GM18498 (cell line): Measurements from ENCODE around the gene PFDN6.

Experiments
- ATAC-seq: cut with Tn5 transposase; IDR thresholded peaks from one replicate; pipeline ENCODE4 v1.9.1; 2021; ENCODE audit warnings: mild to moderate bottlenecking, moderate library complexity; ENCODE audit not compliant: unreplicated experiment

The PFDN6 gene

DNA sequence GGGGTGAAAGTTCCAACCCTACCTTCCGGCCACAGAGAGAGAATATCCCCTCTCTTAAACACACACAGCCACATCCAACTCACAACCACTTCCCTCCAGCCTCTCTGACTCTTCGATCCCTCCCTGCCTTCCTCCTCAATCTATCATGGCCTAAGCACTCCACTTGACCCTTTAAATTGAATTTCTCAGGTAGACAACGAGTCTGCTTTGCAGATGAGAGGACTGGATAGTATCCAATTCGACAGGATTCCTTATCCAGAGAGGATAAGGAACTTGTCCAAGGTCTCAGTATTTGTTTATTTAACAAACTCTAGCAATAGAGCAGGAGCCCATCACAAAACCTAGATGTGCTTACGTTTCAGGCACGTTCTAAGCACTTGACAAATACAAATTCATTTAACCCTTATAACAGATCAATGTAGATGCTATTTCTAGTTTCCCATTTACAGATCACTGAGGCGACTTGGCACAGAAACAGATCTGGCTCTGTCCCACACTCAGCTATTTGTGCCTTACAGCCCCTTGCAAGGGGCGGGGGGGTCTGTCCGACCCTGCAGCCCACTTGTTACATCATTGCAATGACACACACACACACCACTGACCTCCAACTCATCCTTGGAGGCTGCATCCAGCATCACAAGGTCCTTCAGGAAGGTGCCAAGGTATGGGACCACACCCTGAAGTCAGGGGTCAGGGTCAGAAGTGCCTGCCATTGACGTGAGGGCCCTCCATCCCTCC is 4.9 kb downstream of the PFDN6 start:
- ATAC-seq: no peak

GRCh38 chr6:33295621-33296369 is 6.4 kb downstream of the PFDN6 start:
- ATAC-seq: no peak

- ATAC-seq: no peak
These were observed 7.5 kb downstream of the PFDN6 start for GRCh38 chr6:33296797-33297405.

DNA sequence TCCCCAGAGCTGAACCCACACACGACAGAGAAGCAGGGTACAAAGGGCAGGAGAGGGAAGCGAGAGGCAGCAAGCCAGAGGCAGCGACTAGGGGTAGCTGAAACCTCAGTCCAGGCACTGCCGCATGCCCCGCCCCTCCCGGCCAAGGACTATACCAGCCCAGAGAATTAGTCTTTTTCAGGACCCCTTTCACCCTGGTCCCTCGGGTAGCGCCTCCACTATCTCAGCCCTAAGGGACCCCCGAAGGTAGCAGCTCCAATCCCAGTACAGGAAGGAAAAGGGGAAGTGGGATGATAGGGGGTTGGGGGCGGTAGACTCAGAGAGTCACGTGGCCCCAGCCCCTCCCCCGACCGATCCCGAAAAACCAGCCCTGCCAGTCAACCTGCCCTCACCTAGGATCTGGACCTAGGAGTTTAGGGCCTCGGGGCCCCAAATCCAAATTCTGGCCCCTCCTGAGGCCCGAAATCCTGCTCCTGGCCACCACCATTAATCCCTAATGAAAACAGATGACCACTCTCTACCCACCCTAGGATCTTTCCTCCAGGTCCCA is 8.1 kb downstream of the PFDN6 start:
- no peak for ATAC-seq

- no peak for ATAC-seq
These were observed 8.8 kb downstream of the PFDN6 start for GRCh38 chr6:33297956-33298772.

- peak; percentile 22 for ATAC-seq
These were observed 9.4 kb downstream of the PFDN6 start, which contains the start of gene RGL2 for GRCh38 chr6:33298773-33299236. Gene RGL2 (minus strand): TSS chr6:33298942. CDS start chr6:33298610, 332 bp downstream.

- peak; percentile 76 for ATAC-seq
These were observed 10.0 kb downstream of the PFDN6 start for GRCh38 chr6:33299237-33299944.

DNA sequence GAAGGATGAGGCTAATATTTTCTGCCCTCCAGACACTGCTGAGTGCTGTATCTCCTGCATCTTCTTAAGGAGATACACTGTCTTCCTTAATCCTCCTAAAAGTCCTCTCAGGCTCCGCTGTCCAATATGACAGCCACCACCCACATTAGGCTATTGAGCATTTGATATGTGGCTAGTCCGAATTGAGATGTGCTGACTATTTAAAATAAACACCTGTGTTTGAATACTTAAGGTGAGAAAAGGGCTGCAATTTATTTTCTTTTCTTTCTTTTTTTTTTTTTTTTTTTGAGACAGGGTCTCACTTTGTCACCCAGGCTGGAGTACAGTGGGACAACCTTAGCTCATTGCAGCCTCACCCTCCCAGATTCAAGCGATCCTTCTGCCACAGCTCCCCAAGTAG is 12.5 kb downstream of the PFDN6 start:
- no peak for ATAC-seq

DNA sequence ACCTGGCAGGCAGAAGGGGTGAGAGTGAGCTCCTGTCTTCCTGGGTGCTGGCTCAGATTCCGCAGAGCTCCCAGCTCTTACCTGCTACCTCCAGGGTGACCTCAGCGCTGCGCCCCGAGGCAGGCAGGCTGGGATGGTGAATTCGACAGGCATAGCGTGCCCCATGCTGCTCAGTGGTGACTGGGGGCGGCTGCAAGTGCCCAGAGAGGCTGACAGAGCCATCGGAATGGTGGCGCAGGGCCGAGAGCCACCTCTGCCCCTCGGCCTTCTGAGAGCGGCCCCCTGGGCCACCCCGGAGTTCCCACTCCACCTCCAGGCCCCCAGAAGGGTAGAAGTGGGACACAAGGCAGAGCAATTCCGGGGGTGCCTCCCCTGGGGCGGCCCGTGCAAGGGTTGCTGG is 14.8 kb downstream of the PFDN6 start:
- no peak for ATAC-seq

DNA sequence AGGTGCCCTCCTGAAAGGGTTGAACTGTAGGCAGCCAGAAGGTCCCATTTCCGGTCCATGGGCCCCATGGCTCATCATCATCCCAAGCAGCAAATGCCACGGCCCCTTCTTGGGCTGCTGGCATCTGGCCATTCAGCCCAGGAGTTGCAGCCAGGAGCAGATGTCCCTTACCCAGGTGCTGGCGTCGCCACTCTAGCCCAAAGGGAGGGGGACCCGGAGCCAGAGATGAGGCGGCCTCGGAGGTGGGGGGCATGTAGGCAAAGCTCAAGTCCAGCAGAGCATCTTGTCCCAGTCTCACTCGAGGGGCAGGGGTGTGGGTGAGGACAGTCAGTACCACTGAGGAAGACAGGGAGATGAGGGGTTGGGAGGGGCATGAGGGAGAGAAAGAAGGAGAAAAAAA is 15.7 kb downstream of the PFDN6 start:
- no peak for ATAC-seq

DNA sequence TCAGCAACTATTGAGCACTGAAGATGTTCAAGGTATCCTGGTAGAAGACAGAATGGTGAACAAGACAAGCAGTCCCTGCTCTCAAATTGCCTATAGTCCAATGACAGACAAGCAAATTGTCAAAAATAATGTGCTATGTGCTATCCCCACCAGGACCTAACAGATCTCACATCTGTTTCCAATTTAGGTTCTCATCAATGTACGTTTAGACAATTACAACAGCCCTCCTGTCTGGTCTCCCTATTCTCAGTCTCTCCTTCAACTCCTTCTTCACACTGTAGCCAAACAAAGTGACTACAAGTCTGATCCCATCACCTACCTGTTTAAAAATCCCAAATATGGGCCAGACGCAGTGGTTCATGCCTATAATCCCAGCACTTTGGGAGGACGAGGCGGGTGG is 17.0 kb downstream of the PFDN6 start:
- ATAC-seq: no peak

DNA sequence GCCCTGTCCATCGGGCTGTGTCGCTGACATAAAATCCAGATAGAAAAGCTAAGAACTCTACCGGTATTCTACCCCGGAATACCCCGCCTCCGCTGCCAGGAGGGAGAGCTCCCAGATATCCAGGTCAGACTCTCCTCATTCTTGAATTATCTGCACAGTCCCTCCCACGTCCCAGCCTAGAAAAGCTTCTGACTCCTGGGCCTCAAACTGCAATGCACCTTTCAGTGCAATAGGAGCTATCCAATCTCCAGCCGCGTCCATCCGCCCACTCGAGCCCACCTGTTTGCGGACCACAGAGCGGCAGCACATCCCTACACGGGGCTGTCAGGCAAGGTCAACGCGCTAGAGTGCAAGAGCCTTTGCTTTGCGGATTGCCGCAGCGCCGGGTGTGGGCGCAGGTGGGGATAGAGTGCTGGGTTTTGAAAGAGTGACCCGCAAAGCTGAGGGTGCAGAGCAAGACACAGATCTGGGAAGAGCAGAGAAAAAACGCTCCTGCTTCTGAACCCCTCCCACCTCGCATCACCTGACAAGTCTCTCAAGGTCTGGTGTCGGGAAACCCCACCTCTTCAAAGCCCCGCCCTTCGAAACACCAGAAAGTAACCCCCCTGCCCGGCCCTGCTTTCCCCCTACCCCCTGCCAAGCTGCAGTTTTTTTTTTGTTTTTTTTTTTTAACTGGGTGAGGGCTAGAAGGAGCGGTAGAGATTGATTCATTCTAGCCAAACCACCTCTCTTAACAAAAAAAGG is 23.1 kb downstream of the PFDN6 start:
- peak; percentile 23 for ATAC-seq

DNA sequence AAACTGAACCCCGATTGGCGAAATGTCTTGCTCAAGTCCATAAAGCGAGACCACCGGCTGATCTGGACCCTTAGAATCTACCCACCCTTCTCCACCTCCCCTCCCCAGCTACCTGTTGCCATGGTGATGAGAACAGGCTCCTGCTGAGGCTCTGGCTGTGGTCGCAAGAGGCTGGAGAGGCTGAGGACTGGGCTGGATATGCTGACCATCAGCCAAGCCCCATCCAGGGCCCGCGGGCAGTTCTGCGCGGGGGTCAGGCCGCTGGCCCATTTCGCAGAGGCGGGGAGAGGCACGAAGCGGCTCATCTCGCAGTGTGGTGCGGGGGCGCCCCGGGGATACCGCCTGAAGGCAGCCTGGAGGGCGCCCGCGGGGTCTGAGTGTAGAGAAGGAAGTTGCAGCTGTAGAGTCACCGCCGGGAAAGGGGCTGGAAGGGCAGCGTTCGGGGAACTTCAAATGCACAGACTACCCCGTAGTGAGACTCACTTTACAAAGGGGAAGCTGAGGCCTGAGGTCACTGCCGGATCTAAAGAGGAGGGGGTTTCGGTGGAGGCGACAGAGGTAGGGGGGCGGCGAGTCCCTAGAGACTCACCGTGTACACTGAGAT is 23.8 kb downstream of the PFDN6 start:
- peak; percentile 1 for ATAC-seq

GRCh38 chr6:33313709-33314514 is 24.5 kb downstream of the PFDN6 start, which contains the start of gene TAPBP:
Gene TAPBP (minus strand): TSS chr6:33314078. CDS start chr6:33314041, 37 bp downstream.
- ATAC-seq: peak; percentile 32

DNA sequence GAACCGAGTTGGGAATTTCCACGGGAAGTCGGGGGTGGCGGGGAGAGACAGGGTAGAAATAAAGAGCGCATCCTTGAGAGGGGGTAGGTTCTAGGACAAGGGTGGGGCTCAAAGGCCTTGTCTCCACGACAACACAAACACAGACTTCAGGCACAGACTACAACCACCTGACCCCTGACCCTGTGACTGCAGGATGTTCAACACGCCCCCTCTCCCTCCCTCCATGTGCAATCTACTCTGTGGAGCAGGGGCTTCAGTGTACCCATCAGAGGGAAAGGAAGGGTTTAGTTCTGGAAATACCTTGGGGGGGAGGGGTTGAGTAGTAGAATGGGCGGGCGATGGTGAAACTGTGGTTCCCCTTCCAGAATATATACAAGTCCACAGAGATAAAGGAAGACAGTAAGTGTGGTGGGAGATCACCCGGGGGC is 25.1 kb downstream of the PFDN6 start:
- ATAC-seq: no peak

DNA sequence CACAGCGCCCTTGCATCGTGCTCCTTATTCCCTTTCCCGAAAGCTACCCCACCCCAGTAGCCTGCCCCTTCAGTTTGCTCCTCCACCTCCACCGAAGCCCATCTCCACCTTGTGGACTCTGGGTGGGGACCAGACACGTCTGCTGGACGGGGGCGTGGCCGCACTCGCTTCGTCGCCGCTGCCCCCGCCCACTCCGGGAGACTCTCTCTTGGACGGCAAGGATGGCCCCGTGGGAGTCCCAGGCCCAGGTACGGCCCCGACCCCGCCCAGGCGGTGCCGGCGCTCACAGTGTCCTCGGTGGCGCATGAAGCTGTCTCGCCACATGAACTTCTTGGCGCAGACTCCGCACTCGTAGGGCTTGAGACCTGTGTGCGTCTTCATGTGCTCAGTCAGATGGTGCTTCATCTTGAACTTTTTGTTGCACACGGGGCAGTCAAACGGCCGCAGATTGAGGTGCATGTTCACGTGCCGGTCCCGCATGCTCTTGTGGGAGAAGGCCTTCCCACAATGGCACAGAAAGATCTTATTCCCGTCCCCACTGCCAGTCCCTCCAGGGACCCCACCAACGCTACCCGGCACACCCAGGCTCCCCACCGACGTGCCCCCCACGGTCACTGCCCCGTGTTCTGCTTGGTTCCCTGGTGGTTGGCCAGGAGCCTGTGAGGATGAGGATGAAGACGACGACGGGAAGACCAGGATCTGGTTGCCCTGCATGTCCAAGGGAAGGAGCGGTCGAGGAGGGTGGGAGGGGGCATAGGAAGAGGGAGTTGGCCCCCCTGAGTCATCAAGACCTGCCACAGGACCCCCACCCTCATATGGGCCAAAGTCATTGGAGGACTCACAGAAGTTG is 25.8 kb downstream of the PFDN6 start:
- ATAC-seq: no peak
